Urothelium cell line (cell line): ENCODE results near the gene BLOC1S6.

Experiments
- DNase-seq: peaks from one replicate; pipeline ENCODE4 v3.0.0; 2011; ENCODE audit warnings: low spot score, mixed read lengths
- FAIRE-seq: peaks from 2 replicates; lab custom pipeline; 2011; peaks lifted over from hg19 to GRCh38; lab: Jason Lieb, UNC

The BLOC1S6 gene, protein sequence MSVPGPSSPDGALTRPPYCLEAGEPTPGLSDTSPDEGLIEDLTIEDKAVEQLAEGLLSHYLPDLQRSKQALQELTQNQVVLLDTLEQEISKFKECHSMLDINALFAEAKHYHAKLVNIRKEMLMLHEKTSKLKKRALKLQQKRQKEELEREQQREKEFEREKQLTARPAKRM

DNA sequence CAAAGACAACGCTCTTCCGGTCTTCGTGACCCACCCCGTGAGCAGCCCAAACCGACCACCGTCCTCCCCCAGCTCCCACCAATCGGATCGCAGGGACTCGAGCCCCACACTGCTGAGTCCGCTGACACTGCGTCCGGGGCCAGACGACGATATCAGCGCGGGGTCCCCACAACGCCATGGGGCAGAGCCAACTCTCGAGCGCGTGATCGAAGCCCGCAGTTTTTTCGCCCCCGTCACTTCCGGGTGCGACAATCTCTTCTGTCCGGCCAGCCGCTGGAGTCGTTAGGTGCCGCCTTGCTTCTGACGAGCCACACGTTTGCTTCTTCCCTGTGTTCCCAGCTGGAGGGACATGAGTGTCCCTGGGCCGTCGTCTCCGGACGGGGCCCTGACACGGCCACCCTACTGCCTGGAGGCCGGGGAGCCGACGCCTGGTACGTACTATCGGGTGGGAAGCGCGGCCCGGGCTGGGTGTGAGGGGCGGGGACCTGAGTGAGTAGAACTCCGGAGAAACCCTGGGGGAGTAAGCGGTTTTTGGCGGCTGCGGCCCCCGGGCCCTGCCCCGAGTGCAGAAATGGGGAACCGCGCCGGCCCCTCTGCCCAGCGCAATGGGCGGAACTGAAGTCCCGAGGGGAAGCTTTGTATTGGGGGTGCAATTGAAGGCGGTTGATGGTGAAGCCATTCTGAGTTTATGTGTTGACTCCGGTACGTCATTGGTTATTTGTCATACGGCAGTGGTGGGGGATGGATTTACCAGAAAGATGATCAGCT, at the start of gene BLOC1S6:
Gene BLOC1S6 (plus strand): TSS at position 285 of the 768 bp plus-strand sequence. CDS start 65 bp downstream, at position 350.
- DNase-seq (peak; percentile 73), FAIRE-seq (peak; percentile 9)

DNA sequence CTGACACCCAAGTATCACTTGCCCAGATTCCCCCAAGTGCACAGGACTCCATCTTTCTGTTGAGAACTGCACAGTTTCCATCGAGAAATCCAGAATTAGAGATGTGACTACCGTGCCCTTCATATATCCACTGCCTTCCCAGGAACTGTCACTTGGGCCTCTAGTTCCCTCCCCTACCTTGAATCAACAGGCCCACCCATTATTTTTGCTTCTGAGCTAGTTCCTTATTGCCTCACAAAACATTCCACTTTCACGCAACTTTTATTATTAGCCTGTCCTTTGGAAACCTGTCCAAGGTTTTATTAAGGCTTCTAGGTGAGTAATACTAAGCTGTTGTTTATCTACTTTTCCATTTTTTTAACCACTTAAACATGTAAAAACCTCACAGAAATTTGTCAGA, 47.5 kb upstream of the BLOC1S6 start:
- no peak for FAIRE-seq
- DNase-seq, result no peak

DNA sequence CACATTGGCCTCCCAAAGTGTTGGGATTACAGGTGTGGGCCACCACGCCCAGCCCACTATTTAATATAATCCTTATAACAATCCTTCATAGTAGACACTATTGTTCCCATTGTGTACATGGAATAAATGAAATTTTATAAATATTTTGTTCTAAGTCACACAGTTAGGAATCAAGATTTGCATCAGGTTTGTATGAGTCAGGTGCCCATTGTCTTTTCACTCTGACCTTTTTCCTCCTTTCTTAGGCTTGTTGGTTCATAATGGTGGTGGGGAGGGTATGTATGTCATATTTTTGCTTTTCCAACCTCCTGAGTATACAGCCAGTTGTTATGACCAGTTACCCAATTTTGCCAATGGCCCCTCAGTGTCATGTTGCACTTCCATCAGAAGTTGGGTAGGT, 46.6 kb upstream of the BLOC1S6 start:
- no peak for DNase-seq
- no peak for FAIRE-seq

DNA sequence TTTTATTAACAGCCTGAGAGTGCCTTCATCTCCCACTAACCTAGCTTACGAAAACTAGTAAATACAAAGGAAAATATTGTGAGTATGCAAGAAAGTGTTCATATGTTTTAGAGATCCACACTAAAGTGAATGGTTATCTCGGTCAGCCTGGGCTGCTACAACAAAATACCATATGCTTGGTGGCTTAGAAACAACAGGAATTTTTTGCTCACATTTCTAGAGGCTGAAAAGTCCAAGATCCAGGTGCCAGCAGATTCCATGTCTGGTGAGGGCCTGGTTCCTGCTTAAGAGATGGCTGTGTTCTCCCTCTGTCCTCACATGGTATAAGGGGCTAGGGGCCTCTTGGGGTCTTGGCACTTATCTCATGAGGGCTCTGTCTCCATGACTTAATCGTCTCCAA, 44.1 kb upstream of the BLOC1S6 start:
- FAIRE-seq (no peak), DNase-seq (no peak)

DNA sequence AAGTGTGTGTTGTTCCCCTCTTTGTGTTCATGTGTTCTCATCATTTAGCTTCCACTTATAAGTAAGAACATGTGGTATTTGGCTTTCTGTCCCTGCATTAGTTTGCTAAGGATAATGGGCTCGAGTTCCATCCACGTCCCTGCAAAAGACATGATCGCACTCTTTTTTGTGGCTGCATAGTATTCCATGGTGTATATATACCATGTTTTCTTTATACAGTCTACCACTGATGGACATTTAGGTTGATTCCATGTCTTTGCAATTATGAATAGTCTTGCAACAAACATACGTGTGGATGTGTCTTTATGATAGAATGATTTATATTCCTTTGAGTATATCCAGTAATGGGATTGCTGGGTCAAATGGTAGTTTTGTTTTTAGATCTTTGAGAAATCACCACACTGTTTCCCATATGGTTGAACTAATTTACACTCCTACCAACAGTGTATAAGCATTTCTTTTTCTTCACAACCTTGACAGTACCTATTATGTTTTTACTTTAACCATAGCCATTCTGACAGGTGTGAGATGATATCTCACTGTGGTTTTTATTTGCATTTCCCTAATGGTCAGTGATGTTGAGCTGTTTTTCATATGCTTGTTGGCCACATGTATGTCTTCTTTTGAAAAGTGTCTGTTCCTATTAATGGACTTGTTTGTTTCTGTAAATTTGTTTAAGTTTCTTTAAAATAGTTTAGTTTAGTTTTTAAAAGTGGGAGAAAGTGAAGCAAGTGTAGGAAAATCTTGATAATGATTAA, 42.7 kb upstream of the BLOC1S6 start:
- no peak for DNase-seq
- no peak for FAIRE-seq

DNA sequence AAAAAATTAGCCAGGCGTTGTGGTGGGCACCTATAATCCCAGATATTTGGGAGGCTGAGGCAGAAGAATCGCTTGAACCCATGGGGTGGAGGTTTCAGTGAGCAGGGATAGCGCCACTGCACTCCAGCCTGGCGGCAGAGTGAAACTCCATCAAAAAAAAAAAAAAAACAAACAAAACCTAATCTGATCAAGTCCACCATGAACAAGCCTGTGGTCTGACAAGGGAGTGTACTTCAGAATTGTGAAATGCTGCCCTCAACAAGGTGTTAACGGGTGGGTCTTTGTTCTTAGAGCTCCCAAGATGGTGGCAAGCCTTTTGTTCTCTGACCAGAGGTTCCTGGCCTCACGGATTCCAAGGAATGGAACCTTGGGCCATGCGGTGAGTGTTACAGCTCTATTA, 40.4 kb upstream of the BLOC1S6 start:
- DNase-seq (no peak), FAIRE-seq (no peak)

DNA sequence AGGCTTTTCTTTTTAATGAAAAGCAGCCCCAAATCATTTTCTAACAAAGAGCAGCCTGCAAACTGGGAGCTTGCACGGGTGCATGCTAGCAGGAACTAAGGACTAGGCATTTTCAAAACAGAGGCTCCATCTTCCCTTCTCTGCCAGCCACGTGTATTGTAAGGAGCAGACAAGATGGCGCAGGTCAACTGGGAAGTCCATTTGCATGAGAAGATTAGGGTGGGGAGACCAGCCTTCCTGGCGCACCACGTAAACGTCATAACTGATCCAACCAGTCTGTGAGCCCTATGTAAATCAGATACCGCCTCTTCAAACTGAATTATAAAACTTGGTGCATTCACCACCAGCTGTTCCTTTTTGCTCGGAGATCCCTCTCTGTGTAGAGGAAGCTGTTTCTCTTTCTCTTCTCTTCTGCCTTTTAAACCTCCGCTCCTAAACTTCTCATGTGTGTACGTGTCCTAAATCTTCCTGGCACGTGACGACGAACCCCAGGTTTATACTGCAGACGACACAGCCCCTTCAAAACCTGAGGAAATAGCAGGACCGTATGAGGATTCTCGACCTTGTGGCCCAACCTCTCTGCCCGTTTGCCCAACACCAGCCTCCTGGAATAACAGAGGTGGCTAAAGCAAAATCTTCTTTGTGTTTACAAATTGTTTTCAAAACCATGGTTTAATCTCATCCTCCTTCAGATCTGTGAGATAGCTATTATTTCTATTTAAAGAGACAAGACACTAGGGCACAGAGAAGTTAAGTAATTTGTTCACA, 38.2 kb upstream of the BLOC1S6 start:
- FAIRE-seq (no peak), DNase-seq (no peak)

DNA sequence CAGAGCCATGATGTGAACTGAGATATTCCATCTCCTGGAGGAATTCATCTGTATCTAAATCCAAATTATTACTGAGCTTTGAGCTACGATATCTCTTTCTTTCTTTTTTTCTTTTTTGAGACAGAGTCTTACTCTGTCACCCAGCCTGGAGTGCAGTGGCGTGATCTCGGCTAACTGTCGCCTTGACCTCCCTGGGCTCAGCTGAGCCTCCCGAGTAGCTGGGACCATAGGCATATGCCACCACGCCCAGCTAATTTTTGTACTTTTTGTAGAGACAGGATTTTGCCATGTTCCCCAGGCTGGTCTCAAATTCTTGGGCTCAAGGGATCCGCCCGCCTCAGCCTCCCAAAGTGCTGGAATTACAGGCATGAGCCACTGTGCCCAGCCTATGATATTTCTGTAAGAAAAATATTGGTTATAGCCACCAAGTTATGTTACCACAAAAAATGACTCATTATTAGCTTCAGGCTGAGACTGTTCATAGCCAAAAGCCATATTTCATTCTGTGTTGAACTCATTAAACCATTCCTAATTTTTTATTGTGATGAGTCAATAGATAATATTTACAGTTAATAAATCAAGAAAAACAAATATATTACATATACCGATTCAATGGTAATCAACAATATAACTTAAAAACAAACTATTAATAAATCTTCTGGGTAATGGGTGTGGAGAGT, 37.5 kb upstream of the BLOC1S6 start:
- FAIRE-seq, result no peak
- DNase-seq, result peak; percentile 28

DNA sequence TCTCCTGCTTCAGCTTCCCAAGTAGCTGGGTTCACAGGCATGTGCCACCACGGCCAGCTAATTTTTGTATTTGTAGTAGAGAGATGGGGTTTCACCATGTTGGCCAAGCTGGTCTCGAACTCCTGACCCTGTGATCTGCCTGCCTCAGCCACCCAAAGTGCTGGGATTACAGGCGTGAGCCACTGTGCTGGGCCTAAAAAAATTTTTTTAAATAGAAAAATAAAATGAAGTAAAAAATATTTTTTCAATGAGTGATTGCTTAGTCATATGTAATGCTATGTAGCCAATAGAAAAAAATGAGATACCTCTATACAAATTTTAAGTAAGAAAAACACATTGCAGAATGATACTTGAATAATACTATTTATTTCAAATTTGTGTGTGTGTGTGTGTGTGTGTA, 36.7 kb upstream of the BLOC1S6 start:
- DNase-seq (no peak), FAIRE-seq (no peak)

DNA sequence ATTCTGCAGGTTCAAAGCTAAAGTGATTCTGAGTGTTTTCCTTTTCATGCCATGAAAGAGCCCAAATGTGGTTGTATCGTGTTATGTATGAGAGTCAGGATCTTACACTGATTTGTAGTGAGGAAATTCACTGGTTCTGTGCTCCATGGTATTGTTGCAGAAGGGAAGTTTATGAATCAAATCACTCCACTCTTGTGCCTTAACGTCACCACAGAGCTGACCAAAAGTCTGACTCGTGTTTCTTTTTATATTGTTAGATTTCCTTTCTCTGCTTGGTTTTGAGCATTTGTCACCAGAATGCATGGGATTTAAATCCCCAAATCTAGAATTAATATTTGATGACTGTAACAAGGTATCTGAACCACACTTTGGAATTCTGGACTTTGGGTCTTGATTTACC, 35.5 kb upstream of the BLOC1S6 start:
- FAIRE-seq, result no peak
- no peak for DNase-seq

DNA sequence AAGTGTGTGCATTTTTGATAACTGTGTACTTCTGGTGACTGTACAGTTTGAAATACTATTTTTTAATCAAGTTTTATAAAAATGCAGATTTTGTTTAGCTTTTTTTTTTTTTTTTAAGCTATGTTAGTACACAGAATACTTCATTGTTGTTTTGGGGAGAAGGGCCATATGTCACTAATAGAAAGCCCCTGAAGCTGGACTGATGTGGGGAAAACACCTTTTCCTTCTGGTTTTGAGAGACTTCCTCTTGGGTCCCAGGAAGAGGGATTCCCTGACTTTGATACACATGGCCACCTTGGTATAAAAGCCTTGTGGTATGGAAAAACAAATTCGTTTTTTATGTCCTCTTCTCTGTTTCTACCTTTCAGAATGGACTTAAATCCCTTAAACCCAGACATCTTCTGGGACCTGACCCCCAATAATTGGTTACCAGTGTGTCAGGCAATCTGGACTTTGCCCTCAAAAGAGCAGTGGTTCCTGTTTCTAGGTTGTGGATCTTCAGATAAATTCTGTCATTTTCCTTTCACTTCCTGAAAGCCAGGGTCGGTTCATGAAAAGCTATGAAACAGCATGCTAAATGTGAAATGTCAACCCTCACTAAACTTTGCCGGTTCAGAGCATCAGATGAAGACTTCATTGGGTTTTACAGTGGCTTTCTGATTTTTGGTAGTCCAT, 31.1 kb upstream of the BLOC1S6 start:
- DNase-seq (no peak), FAIRE-seq (no peak)

DNA sequence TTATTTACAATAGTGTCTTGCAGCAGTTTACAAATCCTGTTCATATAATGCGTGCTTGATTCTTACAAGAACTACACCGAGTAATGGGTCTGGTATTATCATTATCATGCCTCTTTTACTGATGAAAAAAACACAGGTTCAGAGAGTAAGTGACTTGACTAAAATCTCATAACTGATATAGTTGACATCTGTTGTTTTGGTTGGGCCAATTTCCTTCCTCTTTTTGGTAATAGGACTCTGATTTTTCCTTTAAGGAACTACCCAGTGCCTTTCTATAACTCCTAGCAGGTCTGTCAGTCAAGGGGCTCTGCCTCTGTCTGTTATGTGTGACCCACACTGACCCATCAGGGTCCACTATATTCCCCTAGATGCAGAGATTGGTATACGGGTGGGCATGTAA, 14.6 kb upstream of the BLOC1S6 start:
- FAIRE-seq (no peak), DNase-seq (no peak)

DNA sequence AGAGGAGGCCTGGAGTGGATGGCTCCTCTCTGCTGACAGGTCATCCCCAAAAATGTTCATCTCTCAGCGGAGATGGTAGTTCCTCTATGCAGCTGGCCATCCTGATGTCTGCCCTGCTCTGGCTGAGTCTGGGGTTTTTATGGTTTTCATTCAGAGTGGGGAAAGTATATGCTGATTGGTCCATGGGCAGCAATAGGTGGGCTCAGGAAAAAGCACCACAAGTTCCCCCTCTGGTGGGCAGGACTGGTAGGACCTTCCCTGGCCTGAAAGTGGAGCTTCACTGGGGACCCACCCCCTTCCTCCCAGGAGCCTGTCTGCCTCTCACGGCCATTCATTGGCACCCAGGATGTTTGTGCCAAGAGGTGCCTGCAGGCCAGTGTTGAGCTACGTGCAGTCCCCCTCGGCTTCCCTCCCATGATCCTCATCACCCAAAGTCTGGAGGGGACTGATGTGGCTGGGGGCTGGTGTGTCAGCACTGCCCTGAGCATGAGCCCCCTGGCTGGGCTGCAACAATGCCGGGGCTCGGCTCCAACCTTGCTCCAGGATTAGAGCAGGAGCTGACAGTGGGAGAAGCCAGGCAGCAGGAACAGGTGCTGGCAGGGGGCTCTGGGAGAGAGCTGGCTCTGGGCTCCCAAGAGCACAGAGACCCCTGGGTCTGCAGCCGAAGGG, 13.1 kb upstream of the BLOC1S6 start:
- no peak for FAIRE-seq
- no peak for DNase-seq

DNA sequence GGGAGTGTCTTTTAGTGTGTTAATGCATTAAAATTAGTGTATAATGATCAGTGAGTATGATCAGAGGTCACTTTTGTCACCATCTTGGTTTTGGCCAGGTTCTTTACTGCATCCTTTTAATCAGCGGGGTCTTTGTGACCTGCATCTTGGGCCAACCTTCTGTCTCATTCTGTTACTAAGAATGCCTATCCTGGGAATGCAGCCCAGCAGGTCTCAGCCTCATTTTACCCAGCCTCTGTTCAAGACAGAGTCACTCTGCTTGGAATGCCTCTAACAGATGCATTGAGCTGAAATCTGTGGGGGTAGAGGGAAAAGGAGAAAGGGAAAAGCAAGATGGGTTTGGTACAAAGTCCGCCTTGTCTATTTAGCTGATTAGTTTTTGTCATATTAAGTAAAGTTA, 5.3 kb upstream of the BLOC1S6 start:
- DNase-seq, result no peak
- no peak for FAIRE-seq

DNA sequence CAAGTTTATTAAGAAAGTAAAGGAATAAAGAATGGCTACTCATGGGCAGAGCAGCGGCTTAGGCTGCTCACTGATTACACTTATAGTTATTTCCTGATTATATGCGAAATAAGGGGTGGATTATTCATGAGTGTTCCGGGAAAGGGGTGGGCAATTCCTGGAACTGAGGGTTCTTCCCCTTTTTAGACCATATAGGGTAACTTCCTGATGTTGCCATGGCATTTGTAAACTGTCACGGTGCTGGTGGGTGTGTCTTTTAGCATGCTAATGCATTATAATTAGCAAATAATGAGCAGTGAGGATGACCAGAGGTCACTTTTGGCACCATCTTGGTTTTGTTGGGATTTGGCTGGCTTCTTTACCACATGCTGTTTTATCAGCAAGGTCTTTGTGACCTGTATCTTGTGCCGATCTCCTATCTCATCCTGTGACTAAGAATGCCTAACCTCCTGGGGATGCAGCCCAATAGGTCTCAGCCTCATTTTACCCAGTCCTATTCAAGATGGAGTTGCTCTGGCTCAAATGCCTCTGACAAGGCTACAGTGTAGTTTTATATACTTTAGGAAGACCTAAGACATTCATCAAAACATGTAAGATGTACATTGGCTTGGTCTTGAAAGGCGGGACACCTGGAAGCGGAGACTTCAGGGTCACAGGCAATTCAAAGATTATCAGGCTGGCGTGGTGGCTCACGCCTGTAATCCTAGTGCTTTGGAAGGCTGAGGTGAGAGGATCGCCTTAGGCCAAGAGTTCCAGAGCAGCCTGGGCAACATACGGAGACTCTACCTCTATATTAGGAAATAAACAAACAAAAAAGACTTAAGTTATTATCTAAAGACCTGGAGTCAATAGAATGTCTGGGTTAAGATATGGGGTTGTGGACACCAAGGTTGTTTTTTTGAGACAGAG, 3.2 kb upstream of the BLOC1S6 start:
- FAIRE-seq (no peak), DNase-seq (no peak)

DNA sequence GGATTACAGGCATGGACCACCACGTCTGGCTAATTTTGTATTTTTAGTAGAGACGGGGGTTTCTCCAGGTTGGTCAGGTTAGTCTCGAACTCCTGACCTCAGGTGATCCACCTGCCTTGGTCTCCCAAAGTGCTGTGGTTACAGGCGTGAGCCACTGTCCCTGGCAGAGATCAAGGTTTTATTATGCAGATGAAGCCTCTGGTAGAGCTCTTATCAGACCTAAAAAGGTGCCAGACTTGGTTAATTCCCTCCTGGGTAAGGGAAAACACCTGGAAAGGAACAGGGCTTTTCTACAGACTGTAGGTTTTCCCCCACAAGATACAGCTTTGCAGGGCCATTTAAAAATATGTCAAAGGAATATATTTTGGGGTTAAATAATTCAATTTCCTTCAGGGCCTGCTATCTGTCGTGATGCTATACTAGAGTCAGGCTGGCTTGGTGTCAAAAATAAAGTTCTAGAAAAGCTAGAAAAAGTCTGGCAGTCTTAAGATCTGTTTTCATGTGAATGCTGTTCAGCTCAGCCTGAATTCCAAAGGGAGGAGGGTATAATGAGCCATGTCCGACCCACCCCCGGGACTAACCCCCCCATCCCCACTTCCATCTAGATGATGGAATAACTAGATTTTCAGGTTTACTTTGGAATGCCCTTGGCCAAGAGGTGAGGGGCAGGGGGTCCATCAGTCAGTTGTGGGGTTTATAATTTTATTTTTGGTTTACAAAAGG, 1.9 kb upstream of the BLOC1S6 start:
- no peak for DNase-seq
- no peak for FAIRE-seq

DNA sequence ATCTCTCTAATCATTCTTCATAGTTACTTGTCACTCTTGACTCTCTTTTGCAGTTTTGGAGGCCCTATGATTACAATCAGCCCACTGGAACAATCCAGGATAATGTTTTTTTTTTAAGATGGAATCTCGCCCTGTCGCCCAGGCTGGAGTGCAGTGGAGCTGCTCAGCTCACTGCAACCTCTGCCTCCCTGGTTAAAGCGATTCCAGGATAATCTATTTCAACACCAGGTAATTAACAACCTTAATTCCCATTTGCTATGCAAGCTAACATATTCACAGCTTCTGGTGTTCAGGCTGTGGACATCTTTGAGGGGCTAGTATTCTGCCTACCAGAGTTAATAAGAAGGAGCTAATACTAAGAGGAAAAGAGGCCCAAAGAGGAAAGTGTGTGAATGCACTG, 1.1 kb upstream of the BLOC1S6 start:
- DNase-seq, result no peak
- no peak for FAIRE-seq

DNA sequence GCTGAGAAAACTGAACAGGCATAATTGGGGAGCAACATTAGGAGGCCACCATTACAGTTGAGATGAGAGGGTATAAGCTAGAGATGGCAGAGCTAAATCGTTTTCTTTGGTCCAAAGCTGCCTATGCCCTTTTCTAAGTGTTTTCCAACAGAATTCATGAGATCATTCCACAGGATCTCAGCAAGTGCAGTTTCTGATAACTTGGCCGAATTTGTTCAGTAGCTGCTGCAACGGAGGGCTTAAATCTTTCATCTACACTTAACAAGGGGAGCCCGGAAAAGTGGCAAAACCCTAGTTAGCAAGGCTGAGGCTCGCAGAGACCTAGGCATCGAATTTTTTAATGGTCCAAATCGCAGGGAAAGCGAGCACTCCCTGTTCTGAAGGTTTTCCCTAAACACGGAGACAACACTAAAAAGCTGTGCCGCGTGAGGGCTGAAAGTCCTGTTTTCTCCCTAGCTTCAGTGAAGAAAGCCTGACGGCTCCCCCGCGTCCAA, 531 bp upstream of the BLOC1S6 start:
- no peak for DNase-seq
- FAIRE-seq, result no peak
